ENCODE measurements around the gene E2F4.

DNA sequence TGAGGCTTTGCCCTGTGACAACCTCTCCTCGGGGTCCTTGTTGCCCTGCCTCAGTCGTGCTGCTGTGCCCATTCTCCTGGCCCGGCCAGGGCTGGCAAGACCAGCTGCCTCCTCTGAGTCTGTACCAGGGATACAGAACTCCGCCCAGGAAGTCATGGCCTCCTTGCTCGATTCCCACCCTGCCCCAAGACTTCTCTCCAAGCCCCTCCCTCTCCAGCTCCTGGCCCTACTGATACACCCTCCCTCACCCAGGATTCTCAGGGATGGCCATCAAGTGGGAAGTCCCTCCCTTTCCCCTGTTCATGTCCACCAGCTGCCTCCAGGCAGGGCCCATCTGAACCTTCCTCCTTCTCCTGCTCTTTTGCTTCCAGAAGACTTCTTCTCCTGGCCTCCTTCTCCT is 23.8 kb downstream of the E2F4 start:
- TF ChIP-seq POLR2A (IDR thresholded peaks at IDR 0.05) (no peak), POLR2AphosphoS5 (IDR thresholded peaks at IDR 0.05) (no peak)

Data from spleen (tissue), 3 donors.